Activated CD8-positive, alpha-beta memory T cell treated with anti-CD3 and anti-CD28 coated beads for 24 hours (primary cell): ENCODE measurements around the gene SLC25A20.
"Not testable (repeated sequence)": the region's sequence is repeated elsewhere in the genome, so short reads cannot be mapped to it uniquely, and the experiment has no call there.

Experiments
- DNase-seq: peaks from one replicate; pipeline ENCODE4 v3.0.0-alpha.2; 2020

The SLC25A20 gene

DNA sequence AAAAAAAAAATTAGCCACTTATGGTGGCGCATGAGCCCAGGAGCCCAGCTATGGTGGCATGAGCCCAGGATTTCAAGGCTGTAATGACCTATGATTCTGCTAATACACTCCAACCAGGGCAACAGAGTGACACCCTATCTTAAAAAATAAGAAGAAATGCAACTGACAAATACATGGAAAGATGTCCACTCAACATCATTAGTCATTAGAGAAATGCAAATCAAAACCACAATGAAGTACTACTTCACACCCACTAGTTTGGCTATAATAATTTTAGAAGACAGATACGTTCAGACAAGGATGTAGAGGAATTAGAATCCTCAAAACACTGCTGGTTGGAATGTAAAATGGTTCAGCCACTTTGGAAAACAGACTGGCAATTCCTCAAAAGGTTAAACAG is 61.5 kb downstream of the SLC25A20 start:
- no peak for DNase-seq

GRCh38 chr3:48835650-48836366 is 62.9 kb downstream of the SLC25A20 start:
- DNase-seq, result no peak

DNA sequence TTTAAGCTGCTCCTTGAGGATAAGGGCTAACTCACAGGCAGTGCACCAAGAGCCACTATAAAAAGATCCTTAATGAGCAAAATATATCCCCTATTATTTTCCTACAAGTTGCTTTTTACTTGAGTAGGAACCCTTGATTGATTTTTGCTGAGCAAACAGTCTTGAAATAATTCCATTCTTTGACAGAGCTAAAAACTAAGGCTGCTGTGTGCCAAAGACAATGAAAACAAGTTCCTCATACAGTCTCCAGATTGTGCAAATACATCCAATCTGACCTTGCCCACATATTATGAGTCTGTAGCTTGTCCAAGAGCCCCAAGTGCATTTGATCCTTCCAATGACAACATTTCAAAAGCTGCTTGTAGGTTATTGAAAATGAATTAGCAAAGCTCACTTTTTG is 66.0 kb downstream of the SLC25A20 start:
- no peak for DNase-seq

DNA sequence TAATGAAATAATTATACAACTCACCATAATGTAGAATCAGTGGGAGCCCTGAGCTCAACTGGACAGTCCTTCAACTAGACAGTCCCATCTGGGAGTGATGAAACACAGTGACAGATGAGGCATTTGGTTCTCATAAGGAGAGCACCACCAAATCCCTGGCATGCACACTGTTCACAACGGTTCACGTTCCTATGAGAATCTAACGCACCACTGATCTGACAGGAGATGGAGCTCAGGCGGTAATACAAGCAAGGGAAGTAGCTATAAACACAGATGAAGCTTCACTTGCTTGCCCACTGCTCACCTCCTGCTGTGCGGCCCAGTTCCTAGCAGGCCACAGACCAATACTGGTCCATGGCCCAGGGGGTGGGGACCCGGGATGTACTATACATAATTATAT is 68.0 kb downstream of the SLC25A20 start:
- peak; percentile 32 for DNase-seq

GRCh38 chr3:48829525-48829924 is 69.2 kb downstream of the SLC25A20 start:
- DNase-seq, result not testable (repeated sequence)

- DNase-seq, result not testable (repeated sequence)
Observed at GRCh38 chr3:48827874-48828273, 70.8 kb downstream of the SLC25A20 start.

GRCh38 chr3:48826451-48826850 is 72.2 kb downstream of the SLC25A20 start:
- no peak for DNase-seq

DNA sequence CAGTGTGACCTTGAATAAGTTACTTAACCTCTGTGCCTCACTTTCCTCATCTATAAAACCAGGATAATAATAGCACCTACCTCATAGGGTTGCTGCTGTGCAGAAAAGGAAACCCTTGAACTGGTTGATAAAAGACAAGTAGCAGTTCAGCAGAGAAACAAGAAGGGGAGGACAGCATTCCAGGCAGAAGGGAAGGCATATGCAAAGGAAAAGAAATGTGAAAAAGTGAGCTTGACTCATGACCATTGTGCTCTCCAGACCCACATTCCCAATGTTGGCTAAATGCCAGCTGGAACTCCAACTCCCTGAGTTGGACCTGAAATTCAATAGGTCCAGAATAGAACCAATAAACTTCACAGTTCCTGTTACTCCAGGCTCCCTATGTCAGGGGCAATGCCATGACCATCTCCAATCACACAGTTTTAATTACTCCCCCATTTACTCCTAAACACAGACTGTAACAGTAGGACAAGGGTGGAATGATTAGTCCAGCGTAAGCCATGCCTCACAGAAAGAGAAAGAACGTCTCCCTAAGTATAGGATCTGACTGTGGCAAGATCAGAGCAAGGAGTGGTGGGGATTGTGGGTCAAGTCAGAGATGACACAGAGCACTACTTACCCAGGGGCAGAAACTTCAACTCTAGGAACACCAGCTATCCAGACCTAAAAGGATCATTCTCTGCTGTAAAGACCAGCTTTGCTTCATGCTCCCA is 77.9 kb downstream of the SLC25A20 start:
- no peak for DNase-seq

GRCh38 chr3:48819234-48820221 is 79.2 kb downstream of the SLC25A20 start:
- no peak for DNase-seq

DNA sequence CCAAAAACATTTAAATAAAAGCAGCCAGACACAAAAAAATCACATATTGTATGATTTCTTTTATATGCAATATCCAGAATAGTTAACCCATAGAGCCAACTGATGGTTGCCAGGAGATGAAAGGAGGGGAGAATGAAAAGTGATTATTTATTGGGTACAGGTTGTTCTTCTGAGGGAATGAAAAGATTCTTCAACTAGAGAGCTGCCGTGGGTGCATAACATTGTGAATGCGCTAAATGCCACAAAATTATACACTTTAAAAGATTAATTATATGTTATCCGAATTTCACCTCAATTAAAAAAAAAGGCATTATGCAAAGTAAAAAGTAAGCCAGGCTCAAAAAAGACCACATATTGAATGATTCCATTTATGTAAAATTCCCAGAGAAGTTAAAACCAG is 87.2 kb downstream of the SLC25A20 start:
- no peak for DNase-seq
